IPS-NIHi7 (cell line): ENCODE measurements around the gene PHACTR1.

Source experiments
- DNase-seq: peaks from one replicate; pipeline ENCODE4 v3.0.0; 2012; ENCODE audit warnings: mixed read lengths; ENCODE audit errors: extremely low spot score

PHACTR1 gene

GRCh38 chr6:12951415-12951814 is 234.8 kb downstream of the PHACTR1 start:
- no peak for DNase-seq

DNA sequence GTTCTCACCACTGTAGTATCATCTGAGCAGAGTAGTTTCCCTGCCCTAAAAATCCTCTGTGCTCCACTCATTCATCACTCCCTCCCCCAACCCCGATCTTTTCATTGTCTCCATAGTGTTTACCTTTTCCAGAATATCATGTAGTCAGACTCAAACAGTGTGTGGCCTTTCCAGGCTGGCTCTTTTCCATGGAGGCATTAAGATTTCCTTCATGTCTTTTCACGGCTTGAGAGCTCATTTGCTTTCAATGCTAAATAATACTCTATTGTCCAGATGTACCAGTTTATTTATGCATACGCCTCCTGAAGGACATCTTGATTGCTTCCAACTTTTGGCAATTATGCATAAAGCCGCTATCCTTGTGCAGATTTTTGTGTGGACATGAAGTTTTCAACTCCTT is 235.8 kb downstream of the PHACTR1 start:
- DNase-seq: no peak

GRCh38 chr6:12955956-12956355 is 239.4 kb downstream of the PHACTR1 start:
- no peak for DNase-seq

DNA sequence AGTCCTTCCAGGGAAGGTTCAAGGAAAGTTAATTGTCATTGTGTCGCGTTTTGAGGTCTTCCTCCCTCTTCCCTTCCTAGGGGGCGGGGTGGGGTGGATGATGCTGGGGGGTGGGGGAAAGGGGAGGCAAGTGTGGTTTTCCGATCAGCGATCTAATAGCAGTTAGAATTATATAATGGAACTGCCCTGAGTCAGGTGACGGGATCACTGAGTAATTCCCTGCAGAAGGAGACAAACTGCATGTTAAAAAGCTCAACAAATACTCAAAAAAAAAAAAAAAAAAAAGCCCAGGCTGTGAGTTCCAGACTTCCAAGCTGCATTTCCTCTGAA is 240.4 kb downstream of the PHACTR1 start:
- no peak for DNase-seq

DNA sequence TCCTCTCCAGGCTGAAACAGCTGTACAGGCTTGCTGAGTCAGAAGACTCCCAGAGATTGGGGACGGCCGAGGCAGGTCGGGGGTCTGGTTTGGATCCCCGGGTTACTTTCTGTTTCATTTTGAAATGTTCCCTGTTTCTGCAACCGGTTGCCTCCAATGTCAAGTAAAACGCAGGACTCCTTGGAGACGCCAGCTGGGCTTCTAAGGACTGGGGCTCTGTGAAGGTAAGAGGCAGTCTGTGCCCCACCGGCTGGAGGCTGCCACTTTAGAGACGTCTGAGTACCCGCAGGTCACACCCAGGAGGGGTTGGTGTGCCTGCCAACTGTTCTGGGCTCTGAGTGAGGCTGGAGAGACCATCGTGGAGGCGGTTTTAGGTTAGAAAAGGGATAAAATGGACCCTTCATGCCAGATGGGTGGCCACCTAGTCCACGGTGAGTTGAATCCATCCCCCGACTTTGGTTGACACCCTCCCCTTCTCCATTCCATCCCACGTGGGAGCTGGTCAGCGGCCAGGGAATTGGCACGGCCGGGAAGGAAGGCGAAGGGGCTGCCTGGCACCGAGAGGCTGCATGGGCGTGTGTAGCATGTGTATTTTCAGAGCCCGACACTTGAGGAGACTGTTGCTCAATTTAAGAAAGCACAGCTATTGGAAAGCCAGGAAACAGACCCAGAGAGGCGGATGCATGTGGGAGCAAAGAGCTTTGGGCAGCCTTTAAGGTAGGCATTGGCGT is 240.9 kb downstream of the PHACTR1 start:
- DNase-seq: peak; percentile 21

GRCh38 chr6:12958052-12958706 is 241.6 kb downstream of the PHACTR1 start:
- DNase-seq: peak; percentile 41

DNA sequence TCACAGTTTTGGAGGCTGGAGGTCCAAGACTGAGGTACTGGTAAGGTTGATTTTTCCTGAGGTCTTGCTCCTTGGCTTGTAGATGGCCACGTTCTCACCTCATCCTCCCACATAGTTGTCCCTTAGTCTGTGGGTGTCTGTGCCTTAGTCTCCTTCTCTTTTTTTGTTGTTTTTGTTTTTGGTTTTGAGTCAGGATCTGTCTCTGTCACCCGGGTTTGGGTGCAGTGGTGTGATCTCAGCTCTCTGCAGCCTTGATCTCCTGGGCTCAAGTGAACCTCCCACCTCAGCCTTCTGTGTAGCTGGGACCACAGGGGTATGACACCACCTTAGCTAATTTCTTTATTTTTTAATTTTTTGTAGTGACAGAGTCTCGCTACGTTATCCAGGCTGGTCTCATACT is 245.2 kb downstream of the PHACTR1 start:
- no peak for DNase-seq

DNA sequence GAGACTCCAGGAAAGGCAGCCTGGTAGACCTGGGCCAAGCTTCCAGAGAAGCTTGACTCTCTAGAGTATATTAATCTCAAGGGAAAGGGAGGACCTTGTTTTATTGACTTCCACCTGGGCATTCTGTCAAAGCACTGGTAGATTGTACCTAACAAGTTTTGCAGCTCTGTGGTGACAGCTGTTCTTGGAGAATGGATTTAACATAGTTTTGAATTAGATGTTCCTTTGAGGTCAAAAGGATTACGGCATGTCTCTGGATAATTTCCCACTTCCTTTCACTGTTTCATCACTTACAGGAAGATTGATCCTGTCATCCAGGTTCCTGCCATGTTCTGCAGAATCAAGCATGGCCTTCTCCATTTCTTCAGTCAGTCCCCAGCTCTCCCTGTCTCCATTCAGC is 246.0 kb downstream of the PHACTR1 start:
- DNase-seq: no peak

DNA sequence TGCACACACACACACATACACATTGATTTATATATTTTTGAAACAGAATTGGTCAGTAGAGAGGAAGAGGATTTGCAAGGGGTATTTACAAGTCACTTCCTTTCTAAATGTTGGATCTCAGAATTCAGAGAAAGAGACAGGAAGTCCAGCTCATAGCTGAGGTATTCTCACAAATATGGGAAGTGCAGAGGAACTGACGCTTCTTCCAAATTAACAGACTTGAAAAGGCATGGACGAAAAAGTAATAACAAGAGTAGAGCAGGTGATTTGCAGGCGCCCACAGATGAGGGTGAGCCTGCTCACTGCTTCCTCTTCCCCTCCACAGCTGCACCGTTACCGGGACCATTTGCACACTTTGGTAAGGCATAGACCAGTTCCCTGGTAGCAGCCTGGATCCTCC is 246.4 kb downstream of the PHACTR1 start:
- no peak for DNase-seq

DNA sequence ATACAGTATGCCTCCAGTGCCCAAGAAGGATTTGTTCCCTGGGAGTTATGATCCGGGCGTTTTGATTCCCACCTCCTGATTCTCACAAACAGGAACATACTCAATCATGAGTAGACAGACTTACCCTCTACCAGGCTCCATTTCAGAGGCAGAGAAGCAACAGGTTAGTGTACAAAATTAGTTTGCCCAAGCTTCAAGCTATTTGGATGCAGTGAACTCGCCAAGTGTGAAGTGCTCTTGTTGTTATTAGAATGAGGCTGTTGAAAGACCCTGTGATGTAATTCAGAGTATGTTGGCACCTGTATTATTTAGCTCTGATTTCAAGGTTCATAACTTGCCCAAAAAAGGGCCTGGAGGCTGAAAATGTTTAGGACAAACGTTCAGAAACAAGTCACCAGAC is 247.0 kb downstream of the PHACTR1 start:
- no peak for DNase-seq

GRCh38 chr6:12967686-12968085 is 251.1 kb downstream of the PHACTR1 start:
- no peak for DNase-seq

- DNase-seq: no peak
Measured at GRCh38 chr6:12968290-12968689, 251.7 kb downstream of the PHACTR1 start.

- DNase-seq: no peak
Measured at GRCh38 chr6:12968839-12969558, 252.4 kb downstream of the PHACTR1 start.

GRCh38 chr6:12969966-12970365 is 253.4 kb downstream of the PHACTR1 start:
- no peak for DNase-seq

DNA sequence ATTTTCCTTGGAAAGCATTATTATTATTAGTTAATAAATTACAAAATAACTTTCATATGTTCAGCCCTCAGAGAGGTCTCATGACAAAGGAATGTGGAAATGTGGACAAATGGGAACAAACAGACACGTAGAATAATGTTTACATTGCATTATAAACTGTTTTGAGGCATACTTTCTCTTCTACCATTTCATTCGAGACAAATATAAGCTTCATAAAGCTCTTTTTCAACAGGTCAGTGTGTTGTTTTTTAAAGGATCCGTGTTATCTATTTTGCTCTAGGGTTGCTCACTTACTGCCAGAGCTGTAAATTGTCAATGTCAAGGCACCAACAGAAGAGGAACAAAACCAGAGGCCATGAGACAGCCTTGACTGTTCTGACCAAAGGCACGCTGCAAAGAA is 256.8 kb downstream of the PHACTR1 start:
- no peak for DNase-seq

GRCh38 chr6:12974551-12974950 is 258.0 kb downstream of the PHACTR1 start:
- DNase-seq: no peak

DNA sequence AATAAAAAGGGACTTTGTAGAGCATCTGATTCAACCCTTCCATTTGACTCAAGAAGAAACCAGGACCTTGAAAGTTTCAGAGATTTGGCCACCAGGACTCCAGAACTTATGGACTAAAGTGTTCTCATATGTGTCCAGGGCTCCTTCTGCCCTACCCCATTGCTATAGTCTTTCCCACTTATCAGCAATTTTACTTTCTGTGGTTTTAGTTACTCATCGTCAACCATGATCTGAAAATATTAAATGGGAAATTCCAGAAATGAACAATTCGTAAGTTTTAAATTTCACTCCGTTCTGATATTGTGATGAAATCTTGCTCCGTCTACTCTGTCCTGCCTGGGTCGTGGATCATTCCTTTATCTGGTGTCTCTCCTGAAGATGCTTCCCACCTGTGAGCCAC is 259.8 kb downstream of the PHACTR1 start:
- no peak for DNase-seq

GRCh38 chr6:12977206-12977605 is 260.6 kb downstream of the PHACTR1 start:
- no peak for DNase-seq

DNA sequence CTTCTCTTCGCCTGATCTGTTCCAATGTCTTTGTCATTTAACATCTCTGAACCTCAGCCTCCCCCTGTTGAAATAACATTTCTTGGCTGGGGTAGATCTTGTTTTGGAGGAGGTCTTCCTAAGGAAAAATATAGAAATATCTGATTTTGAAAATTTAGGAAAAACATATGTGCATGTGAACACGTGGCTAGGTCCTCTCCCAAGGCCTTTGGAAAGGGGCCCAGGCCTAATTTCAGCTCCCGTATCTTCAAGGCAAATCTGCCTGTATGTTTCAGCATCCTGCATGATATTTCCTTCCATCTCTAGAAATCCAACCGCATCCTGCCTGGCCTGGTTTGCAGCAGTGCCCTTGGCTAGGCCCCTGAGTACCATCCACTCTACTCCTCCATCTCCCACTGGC is 261.2 kb downstream of the PHACTR1 start:
- DNase-seq: no peak

- no peak for DNase-seq
Measured at GRCh38 chr6:12980741-12981140, 264.2 kb downstream of the PHACTR1 start.

DNA sequence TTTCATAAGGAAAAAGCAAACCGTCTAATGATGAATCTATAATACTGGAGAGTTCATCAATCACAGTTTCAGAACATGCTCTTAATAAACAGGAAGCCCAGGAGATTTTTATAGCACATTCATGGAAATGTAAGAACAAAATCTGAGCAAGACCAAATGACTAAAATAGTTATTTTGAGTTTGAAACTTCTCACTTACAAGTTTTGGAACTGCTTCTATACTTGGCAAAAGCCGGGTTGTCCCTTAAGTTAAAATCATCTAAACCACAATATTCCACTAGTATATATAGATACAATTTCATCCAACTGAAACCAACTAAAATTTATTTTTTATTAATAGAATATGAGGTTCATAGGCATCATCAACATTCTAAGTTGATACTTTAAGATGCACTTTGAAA is 268.2 kb downstream of the PHACTR1 start:
- no peak for DNase-seq

DNA sequence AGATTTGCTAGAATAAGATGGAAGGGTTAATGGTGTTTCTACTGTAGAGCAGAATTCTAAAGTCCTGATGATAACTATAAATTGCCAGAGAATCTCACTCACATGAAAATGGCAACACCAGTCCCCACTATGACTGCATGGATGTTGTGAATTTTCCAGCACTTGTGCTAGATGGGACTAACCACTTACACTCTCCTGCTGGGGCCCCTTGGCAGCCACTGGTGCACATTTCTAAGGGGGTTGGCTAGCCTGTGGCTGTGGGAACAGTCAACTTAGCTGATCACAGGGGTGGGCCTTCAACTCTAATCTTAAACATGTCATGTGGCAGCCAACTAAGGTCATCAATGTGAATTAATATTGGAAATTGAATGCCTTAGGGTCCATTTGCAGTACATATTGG is 271.2 kb downstream of the PHACTR1 start:
- DNase-seq: no peak

GRCh38 chr6:12990162-12990561 is 273.6 kb downstream of the PHACTR1 start:
- DNase-seq: no peak
